Measurements from ENCODE around the gene PYM1.
A peak's percentile ranks its signal among the peaks of the same experiment; 100 is the strongest.
"Not testable (repeated sequence)": the region's sequence is repeated elsewhere in the genome, so short reads cannot be mapped to it uniquely, and the experiment has no call there.

Gene PYM1

GRCh38 chr12:55938826-55939501, 11.3 kb upstream of the PYM1 start:
- no peak for DNase-seq (ENCODE audit: low read depth)

- DNase-seq (ENCODE audit: low read depth): no peak
Measured at GRCh38 chr12:55937981-55938380, 10.3 kb upstream of the PYM1 start.

- DNase-seq (ENCODE audit: low read depth): no peak
Measured at GRCh38 chr12:55935738-55936151, 8.1 kb upstream of the PYM1 start.

- DNase-seq (ENCODE audit: low read depth): no peak
Measured at GRCh38 chr12:55934773-55935172, 7.1 kb upstream of the PYM1 start.

- no peak for DNase-seq (ENCODE audit: low read depth)
Measured at GRCh38 chr12:55933799-55934742, 6.4 kb upstream of the PYM1 start.

GRCh38 chr12:55933169-55933798, 5.6 kb upstream of the PYM1 start:
- no peak for DNase-seq (ENCODE audit: low read depth)

- DNase-seq (ENCODE audit: low read depth): no peak
Measured at GRCh38 chr12:55932551-55932910, 4.8 kb upstream of the PYM1 start.

- DNase-seq (ENCODE audit: low read depth): no peak
Measured at GRCh38 chr12:55931780-55932550, 4.3 kb upstream of the PYM1 start.

GRCh38 chr12:55931317-55931779, 3.7 kb upstream of the PYM1 start:
- no peak for DNase-seq (ENCODE audit: low read depth)

- peak; percentile 31 for DNase-seq (ENCODE audit: low read depth)
Measured at GRCh38 chr12:55930771-55931316, 3.1 kb upstream of the PYM1 start, which contains the start of gene DGKA. Gene DGKA (plus strand): TSS chr12:55931162. CDS start chr12:55936504, 5,342 bp downstream.

GRCh38 chr12:55929306-55929791, 1.7 kb upstream of the PYM1 start:
- peak; percentile 66 for DNase-seq (ENCODE audit: low read depth)

GRCh38 chr12:55926738-55927587, 731 bp downstream of the PYM1 start:
- DNase-seq (ENCODE audit: low read depth): peak; percentile 85

- no peak for DNase-seq (ENCODE audit: low read depth)
Measured at GRCh38 chr12:55925870-55926737, 1.6 kb downstream of the PYM1 start.

GRCh38 chr12:55925371-55925770, 2.3 kb downstream of the PYM1 start:
- DNase-seq (ENCODE audit: low read depth): no peak

GRCh38 chr12:55923648-55924047, 4.0 kb downstream of the PYM1 start:
- not testable (repeated sequence) for DNase-seq (ENCODE audit: low read depth)

- no peak for DNase-seq (ENCODE audit: low read depth)
Measured at GRCh38 chr12:55922126-55922525, 5.6 kb downstream of the PYM1 start.

GRCh38 chr12:55919032-55919431, 8.7 kb downstream of the PYM1 start:
- DNase-seq (ENCODE audit: low read depth): not testable (repeated sequence)

- DNase-seq (ENCODE audit: low read depth): no peak
Measured at GRCh38 chr12:55915482-55915859, 12.2 kb downstream of the PYM1 start.

GRCh38 chr12:55912908-55913307, 14.8 kb downstream of the PYM1 start:
- no peak for DNase-seq (ENCODE audit: low read depth)
